ENCODE results near the gene PRELID1.
"Not testable (repeated sequence)": the region's sequence is repeated elsewhere in the genome, so short reads cannot be mapped to it uniquely, and the experiment has no call there.

PRELID1 gene, protein sequence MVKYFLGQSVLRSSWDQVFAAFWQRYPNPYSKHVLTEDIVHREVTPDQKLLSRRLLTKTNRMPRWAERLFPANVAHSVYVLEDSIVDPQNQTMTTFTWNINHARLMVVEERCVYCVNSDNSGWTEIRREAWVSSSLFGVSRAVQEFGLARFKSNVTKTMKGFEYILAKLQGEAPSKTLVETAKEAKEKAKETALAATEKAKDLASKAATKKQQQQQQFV

DNA sequence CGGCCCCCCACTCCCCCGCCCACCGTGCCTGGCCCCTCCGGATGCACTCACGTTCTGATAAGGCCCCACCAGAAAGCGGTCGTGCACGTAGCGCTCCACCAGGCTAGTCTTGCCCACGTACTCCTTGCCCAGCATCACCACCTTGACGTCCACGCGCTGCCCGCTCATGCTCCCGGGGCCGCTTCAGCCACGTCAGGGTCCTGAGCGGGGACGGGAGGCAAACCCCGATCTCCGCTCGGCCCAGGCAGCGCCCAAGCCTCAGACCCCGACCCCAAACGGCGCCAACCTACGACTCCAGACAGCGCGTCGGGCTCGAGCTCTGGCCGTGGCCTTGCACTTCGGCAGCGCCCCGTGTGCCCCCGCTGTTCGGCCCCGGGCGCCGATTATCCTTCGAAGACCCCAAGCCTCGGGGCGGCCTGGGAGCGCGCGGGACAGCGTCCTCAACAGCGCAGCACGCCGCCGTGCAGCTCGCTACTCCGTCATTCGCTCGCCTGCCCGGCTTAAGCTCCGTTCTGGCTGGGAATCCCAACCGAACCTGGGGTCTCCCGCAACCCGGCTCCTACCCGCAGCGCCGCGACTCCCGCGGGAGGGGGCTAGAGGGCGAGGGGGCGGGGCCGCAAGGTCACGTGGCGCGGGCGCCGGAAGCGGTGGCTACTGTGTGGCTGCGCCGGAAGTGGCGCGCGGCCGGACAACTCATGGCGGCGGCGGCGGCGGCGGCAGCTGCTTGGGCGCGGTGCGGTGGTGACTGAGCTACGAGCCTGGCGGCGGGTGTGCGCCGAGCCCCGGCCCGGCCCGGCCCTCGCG, at the start of gene PRELID1, which contains the start of gene RAB24:
Gene PRELID1 (plus strand): TSS at position 679 of the 804 bp plus-strand sequence. CDS start 187 bp downstream, outside the sequence.
Gene RAB24 (minus strand): TSS at position 599 of the 804 bp plus-strand sequence. CDS start 431 bp downstream, at position 168.
- peak; percentile 80 to 83 for DNase-seq

DNA sequence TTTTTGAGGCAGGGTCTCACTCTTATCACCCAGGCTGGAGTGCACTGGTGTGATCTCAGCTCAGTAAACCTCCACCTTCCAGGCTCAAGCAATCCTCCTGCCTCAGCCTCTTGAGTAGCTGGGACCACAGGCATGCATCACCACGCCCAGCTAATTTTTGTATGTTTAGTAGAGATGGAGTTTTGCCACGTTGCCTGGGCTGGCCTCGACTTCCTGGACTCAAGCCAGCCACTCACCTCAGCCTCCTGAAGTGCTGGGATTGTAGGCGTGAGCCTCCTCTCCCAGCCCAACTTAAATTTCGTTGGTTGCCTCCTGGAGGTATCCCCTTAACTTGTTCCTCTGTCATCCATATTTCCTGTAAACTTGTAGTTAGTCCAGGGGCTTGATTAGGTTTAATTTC, 47.3 kb upstream of the PRELID1 start:
- no peak for DNase-seq

DNA sequence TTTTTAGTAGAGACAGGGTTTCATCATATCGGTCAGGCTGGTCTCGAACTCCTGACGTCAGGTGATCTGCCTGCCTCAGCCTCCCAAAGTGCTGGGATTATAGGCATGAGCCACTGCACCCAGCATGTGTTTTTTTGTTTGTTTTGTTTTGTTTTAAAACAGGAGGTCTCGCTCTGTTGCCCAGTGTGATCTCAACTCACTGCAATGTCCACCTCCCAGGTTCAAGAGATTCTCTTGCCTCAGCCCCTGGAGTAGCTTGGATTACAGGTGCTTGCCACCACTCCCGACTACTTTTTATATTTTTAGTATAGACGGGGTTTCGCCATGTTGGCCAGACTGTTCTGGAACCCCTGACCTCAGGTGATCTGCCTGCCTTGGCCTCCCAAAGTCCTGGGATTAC, 44.9 kb upstream of the PRELID1 start:
- not testable (repeated sequence) for DNase-seq

DNA sequence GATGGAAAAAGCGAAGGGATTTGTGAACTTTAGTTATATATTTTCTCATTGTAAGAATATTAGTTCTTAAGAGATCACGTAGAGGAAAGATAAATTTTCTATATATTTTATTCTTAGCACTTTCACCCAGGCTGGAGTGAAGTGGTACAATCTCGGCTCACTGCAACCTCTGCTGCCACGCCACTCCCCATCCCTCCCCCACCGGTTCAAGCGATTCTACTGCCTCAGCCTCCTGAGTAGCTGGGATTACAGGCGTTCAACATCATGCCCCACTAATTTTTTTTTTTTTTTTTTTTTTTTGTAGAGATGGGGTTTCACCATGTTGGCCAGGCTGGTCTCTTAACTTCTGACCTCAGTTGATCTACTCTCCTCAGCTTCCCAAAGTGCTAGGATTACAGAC, 42.6 kb upstream of the PRELID1 start:
- no peak for DNase-seq

DNA sequence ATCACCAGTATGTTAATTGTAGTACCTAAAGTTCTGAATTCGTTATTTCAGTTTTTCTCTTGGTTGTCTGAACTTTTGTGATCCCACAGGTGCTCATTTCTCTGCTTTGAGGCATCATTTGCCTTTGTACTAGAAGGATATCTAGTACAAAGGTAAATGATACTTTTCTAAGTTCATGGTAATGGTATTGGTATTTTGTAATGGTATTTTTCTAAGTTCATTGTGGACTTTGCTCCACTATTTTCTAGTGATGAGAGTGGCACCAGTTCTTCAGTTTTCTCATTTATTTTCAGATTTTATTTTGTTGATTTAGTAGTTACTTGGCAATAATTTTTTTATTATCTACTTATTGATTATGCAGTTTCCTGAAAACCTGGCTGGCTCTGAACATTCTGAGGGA, 42.1 kb upstream of the PRELID1 start:
- DNase-seq: no peak

DNA sequence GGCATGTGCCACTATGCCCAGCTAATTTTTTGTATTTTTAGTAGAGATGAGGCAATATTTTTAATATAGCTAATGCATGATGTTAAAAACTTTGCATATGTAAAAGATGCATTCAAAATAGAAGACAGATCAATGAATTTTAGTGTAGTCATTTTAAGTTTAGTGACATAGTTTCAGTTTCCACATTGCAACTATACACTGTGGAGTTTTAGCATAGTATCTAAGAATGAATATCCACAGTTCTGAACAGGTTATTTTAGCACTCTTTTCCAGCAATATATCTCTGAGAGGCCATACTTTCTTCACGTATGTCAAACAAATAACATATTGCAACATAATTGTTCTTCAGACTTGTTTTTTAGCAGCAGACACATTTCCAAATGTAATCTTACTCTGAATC, 39.4 kb upstream of the PRELID1 start:
- no peak for DNase-seq

DNA sequence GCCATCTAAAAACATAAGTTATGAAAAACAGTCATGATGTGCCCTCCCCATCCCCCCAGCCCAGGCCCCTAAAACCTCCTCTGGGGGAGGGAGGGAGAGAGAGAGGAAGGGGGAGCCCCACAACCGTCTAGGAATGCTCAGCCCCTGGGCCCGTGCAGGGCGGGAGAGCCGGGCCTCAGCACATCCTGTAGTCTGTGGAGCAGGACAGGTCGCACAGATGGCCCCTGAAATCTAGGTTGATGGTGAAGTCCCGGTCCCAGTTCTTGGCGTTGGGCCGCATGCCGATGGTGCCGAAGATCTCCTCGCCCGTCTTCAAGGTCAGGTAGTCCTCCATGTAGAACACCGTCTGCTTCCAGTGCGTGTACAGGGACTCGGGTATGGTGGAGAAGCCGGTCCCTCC, 38.2 kb upstream of the PRELID1 start:
- DNase-seq: no peak

DNA sequence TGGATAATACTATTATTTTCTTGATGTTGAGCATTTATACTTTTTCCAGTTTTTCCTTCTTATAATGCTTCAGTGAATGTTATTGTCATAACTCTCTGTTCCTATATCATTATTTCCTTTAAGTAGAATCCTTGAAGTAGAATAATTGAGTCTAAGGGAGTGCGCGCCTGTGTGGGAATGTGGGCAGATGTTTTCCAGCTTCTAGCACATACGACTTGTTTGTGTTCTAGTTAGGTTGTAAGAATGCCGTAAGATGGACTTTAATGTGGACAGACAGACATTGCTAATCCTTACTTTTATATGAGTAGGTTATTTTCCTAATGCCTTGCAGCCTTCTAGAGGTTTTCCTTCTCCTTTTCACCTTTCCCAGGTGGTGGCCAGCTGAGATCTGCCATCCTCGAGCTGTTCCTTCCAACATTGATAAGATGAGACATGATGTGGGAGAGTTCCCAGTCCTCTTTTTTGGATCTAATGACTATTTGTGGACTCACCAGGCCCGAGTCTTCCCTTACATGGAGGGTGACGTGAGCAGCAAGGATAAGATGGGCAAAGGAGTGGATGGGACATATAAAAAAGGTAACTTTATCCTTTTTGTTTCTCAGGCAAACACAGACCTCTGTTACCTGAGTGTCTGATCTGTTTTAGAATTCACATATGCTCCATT, 34.2 kb upstream of the PRELID1 start:
- no peak for DNase-seq

DNA sequence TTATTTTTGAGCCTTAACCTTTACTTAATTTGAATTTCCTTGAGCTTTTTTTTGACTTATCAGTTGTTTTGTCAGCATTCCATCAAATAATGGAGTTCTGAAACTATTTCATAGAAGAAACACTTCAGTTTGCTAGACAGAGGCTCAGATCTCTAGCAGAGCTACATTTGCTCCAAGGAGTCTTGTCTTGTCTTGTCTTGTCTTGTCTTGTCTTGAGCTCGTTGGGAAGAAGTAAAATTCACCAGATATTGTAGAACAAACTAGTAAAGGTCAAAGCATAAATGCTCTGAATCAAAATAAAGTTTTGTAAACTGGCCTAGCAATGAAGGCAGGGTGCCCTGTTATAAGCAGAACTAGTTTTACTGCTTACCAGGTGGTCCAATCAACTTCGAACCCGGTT, 33.6 kb upstream of the PRELID1 start:
- no peak for DNase-seq

DNA sequence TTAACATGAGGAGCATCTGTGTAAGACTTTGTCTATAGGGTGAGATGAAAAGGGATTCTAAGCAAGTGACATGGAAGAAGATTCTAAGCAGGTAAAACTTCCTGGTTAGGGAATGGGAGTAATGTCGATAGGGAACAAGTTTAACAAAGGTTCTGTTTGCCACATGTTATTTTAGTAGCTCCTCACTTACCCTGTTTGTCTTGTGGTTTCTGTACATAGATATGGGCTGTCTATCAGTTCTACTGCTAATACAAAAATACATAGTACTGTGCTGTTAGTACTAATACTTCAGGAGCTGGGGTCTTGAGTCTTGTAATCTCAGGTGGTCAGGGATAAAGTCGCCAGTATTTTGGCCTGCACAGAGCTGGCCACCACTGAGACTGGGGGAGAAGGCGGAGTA, 32.9 kb upstream of the PRELID1 start:
- no peak for DNase-seq

DNA sequence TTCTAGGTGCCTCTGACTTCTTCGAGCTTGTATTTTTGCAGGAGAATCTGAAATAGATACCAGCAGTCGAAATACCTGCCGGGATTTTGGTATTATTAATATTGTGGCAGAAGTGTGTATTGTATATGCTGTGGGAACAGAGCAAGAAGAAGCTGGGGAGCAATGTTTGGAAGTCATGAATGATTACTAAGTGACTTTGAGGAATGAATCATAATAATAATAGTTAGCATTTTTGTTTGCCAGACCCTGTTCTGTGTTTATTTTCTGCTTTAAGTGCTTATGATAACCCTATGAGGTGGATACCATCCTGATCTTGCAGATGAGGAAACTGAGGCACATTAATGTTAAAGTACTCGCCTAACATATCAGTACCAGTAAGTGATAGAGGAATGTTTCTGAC, 32.5 kb upstream of the PRELID1 start:
- no peak for DNase-seq

DNA sequence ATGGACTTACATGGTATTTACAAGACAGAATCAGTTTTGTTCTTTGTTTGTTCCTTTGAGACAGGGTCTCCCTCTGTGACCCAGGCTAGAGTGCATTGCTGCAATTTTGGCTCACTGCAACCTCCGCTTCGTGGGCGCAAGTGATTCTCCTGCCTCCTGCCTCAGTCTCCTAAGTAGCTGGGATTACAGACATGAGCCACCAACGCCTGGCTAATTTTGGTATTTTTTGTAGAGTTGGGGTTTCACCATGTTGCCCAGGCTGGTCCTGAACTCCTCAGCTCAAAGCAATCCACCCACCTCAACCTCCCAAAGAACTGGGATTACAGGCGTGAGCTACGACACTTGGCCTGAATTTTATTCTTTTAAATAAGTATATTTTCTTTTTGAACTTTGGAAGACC, 27.7 kb upstream of the PRELID1 start:
- DNase-seq: no peak

DNA sequence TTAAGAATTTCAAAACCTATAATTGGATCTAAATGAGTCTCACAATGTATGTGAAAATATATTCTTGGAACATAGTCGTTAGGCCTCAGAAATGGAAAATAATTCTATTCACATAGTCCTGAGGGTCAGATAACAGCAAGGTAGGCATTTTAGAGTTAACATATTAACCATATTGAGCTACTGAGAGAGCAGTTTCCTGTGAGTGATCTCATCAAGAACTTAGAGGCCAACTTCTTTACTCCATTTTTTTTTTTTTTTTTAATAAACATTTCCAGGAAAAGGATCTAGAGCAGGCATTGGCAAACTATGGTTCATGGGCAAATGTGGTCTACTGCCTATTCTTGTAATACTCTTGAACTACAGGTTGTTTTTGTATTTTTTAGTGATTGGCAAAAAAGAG, 26.7 kb upstream of the PRELID1 start:
- no peak for DNase-seq

DNA sequence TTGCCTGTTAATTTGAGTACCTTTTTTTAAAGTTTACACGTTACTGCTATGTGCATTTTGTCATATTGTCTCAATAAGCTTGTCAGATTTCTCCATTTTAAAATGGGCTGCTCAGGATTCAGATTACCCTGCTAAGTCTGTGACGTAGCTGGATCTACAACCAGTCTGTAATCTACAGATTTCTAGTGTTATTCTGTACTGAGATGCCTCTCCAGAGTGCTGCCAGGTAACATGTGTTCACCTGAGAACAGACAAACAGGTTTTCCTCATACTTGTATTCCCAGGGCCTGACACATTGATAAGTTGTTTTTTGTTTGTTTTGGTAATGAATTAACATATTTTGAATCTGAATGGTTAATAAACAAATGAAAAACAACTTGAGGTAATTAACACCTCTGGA, 15.4 kb upstream of the PRELID1 start:
- no peak for DNase-seq

DNA sequence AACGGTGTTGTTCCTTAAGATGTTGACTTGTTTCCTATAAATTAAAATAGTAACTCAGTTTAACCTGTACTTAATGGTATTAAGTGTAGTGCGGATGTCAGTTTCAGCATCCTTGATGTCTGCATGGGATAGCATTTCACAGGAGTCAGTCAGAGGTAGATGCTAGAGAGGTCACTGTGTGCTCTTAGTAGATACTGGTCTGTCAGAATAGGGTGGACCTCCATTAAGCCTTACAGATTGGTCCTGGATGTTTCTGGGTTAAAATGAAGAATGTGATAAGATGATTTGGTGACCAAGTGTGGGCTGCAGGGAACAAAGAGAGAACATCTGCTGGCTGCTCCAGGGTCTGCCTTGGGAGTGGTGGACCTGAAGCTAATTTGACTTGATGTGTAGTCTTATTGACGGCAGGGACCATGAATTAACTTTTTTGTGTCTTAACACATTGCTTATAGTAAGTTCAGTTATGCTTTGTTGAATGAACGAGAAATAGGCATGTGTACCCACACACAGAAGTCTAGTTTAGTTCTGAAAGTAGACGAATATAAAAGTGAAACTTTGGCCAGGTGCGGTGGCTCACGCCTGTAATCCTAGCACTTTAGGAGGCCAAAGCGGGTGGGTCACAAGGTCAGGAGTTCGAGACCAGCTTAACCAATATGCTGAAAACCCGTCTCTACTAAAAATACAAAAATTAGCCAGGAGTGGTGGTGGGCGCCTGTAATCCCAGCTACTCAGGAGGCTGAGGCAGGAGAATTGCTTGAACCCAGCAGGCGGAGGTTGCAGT, 12.6 kb upstream of the PRELID1 start:
- no peak for DNase-seq

DNA sequence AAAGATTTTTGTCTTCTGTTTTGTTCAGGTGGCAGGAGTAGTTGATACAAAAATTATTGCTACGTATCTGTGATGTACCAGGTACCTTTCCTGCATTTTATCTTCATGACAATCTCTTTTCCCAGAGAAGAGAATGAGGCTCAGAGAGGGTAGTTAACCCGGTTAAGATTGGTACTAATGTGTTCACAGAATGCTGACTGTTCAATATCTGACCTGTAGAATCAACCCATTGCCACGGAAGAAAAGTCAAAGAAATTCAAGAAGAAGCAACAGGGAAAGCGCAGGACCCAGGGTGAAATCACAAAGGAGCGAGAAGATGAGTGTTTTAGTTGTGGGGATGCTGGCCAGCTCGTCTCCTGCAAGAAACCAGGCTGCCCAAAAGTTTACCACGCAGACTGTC, 11.9 kb upstream of the PRELID1 start:
- no peak for DNase-seq

DNA sequence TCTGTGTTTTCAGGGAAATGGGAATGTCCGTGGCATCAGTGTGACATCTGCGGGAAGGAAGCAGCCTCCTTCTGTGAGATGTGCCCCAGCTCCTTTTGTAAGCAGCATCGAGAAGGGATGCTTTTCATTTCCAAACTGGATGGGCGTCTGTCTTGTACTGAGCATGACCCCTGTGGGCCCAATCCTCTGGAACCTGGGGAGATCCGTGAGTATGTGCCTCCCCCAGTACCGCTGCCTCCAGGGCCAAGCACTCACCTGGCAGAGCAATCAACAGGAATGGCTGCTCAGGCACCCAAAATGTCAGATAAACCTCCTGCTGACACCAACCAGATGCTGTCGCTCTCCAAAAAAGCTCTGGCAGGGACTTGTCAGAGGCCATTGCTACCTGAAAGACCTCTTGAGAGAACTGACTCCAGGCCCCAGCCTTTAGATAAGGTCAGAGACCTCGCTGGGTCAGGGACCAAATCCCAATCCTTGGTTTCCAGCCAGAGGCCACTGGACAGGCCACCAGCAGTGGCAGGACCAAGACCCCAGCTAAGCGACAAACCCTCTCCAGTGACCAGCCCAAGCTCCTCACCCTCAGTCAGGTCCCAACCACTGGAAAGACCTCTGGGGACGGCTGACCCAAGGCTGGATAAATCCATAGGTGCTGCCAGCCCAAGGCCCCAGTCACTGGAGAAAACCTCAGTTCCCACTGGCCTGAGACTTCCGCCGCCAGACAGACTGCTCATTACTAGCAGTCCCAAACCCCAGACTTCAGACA, 9.6 kb upstream of the PRELID1 start:
- no peak for DNase-seq

DNA sequence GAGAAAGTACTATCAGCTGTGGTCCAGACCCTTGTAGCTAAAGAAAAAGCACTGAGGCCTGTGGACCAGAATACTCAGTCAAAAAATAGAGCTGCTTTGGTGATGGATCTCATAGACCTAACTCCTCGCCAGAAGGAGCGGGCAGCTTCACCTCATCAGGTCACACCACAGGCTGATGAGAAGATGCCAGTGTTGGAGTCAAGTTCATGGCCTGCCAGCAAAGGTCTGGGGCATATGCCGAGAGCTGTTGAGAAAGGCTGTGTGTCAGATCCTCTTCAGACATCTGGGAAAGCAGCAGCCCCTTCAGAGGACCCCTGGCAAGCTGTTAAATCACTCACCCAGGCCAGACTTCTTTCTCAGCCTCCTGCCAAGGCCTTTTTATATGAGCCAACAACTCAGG, 9.0 kb upstream of the PRELID1 start:
- no peak for DNase-seq

DNA sequence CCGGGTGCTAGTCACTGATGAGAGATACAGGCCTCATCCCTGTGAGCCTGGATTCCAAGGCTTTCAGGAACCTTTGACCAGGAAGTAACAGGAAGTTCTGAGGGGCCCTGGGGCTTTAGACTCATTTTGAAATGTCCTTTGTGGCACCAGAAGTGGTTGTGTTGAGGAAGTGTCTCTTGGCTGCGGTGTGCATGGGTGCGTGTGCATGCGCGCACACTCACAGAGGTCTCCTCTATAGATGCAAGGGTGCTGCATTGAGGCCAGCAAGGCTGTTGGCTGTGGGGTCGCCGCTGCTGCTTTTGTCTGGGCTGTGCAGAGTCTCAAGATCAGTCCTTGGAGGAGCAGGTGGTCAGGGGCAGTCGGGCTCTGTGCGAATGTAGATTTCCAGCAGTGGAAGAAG, 7.7 kb upstream of the PRELID1 start:
- no peak for DNase-seq

DNA sequence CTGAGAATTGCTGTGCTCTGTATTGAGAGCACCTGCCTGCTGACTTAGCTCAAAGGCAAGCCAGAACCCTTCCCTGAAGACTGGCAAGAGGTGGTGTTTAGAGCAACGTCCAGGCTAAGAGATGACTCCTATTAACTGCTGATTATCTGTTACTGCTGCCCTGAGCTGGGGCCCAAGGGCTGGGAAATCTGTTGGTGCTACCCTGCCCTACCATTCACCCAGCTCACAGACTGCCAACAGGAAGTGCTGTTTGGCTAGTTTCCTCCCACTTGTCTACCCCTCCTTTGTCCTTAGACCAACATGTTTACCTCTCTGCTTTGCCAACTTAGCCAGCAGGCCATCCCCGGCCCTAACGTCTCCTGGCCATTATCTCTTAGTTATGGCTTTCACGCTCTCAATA, 7.0 kb upstream of the PRELID1 start:
- DNase-seq: no peak

DNA sequence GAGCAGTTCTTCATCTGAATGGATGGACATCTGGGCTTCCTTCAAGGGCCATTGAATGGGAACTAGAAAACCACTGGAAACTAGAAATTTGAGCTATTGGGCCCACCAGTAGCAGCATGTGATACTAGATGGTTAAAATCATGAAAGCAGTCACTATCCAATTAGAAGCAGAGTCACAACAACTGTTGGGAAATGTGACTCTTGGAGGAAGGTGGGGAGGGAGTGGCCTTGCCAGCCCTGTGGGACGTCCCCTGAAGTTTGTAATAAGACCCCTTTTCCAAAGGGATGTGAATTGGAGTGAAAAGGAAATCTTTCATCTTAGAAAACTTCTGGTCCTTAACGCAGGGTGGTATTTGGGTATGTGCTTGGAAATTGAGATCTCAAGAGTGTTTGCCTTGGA, 5.7 kb upstream of the PRELID1 start:
- DNase-seq: no peak

DNA sequence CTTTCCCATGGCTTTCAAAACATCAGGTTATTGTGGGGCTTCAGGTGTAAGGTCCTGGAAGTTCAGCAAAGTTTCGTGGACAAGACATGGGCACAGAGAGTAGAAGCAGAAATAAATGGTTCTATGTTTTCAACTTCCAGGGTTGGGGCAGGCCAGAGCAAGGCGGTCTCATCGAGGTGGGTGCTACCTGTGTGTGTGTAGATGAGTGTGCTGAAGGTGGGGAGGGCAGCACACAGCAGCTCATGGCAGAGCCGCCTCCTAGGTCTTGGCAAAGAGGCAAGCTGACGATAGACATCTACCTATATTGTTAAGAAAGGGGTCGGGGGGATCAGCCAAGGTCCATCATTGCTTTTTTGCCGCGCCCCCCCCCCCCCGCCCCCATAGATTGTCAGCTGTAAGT, 3.9 kb upstream of the PRELID1 start:
- DNase-seq: no peak
